IPS DF 4.7 (cell line): ENCODE results near the gene PRL.

Experiments
- DNase-seq: peaks from one replicate; pipeline ENCODE4 v3.0.0-alpha.2; 2013; ENCODE audit warnings: low spot score; ENCODE audit errors: extremely low read depth

Gene PRL

DNA sequence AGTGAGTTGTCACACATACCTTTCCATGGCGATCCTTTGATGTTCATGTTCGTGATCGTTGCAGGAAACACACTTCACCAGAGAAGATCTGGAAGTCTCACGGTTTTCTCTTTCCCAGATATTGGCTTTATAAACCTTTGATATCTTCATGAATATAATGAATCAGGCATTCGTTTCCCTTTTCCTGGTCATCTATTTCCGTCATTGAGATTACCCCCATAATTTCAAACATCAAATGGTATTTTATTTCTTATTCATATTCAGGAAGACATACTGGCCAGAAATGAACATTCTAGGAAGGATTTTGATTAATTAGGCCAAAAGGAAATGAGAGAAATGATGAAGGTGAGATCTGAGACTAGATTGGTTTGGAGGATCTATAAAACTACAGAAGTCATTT is at the start of gene PRL:
Gene PRL, minus strand, starts transcription at position 101 of the 400 bp plus-strand sequence. Its CDS starts 54 bp downstream, at position 47.
- no peak for DNase-seq

DNA sequence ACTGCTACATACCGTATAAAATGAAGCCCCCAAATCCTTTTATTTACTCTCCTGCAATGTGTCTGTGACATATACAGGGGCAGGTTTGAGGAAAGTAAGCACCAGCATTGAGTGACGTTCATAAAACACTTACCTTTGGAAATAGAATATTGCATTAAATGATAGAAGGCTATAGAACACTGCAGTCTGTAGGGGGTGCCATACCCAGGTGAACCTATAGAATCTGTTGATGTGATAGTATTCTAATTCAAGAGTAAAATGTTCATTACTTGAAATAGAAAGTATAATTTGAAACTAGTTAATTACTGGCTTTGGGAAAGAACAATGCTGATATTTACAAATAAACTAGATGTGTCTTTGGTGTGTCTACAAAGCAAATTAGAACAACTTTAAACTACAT is 47.0 kb upstream of the PRL start:
- no peak for DNase-seq

DNA sequence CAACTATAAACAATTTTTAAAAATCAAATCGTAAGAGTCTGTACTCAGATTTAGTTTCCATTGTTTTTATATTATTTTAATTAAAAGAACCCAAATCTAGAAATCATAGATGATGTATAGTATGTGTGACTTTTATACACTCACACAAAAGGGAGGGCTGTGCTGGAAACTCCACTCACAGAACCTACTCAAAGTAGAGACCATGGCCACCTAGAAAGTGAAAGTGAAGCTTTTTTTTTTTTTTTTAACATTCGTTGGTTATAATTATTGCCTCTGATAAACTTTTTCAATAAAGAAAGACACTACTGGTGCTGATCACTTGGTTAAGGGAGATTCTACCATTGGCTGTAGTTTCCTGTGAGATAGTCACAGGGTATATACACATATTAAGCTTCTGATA is 37.9 kb upstream of the PRL start:
- no peak for DNase-seq

DNA sequence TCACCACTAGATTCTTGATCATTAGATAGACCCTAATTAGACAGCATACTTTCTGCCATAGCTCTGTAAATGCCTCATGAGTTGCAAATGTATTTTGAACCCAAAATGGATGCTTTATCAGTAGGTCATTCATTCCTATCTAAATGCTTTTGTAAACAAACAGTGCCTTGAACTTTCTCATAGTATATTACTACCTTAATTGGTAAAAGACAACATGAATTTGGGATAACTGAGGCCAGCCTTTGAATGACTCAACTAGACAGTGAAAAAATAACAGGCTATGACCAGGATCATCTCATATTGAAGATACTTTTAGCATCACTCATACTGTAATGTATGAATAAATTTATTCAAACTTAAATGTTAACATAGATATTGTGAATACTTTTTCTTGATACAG is 37.0 kb upstream of the PRL start:
- DNase-seq = no peak

DNA sequence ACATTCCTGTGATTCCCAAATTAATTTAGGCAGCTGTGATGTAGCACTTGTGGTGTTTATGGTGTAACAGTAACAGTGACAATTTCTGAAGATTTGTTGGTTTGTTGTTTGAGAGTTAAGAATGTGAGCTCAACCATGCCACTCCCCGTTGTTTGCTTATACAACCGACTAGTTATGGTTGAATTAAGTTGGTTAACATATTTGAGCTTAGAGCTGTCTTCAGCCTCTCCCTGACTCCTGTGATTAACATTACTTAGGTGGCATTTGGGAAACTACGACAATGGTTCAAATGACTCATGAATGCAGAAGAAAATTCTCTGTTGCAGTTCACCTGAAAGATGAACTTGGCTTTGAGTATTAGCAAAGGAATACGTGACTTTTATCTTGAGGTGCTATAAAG is 35.9 kb upstream of the PRL start:
- DNase-seq = no peak

DNA sequence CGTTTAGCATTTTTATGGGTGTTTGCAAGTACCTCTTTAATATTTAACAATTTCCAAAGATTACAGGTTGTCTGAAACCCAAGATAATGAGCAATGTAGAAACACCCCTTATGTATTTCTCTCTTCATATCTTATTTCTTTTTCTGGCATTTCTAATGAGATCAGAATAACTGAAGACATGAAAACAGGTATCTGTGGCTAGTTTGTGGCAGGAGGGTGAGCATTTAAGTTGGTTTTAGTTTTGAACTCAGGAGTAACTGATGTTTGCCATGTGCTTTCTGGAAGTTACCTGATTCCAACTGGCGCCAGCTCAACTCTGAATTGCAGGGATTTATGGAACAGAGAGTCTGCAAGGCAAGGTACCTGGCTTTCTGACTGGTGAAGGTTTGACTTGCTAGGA is 35.4 kb upstream of the PRL start:
- DNase-seq = no peak

DNA sequence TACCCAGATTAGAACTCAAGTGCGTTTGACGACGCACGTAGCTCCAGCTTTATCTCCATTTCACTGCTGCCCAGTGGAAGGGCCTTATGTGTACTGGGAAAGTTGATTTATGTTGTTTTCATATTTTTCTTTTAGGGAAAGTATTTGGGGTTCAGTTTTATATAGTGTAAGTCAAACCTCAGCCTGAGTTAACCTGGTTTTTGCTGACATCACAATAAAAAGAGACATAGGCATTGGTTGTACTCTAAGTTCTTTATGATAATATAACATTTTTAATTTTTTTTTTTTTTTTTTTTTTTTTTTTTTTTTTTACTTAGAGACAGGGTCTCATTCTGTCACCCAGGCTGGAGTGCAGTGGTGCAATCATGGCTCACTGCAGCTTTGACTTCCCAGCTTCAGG is 34.1 kb upstream of the PRL start:
- DNase-seq = no peak

DNA sequence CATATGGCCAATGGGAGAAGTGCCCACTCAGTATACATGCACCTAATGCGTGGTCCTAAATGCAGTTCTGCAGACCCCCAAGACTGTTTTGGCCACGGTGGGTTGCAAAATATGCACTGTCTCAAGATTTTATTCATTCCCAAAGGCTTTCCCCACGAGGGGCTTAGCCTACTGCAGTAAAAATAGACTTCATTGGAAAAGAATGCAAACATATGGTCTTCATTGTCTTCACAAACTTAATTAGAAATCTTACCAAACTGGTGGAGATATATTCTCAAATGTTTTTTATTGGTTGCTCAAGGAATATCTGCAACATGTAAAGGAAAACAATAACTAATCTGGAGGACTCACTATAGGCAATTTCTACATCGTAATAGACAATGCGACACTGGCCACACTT is 31.6 kb upstream of the PRL start:
- DNase-seq = no peak

DNA sequence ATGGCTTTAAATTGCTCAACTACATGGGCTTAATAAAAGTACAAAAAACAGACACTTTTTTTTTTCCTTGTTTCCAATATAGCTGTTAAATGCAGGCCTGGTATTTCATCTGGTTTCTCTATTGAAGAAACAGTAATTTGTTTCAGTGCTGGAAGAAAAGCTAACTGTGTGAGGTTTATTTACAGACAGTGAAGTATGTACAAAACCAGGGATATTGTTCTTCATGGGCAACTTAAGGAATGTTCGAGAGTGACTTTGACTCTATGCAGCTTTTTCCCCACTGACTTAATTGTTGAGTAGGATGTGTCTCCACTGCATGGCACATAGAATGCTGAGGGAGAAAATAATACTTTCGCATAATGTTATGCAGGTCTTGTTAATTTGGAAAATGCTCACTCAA is 31.0 kb upstream of the PRL start:
- no peak for DNase-seq

DNA sequence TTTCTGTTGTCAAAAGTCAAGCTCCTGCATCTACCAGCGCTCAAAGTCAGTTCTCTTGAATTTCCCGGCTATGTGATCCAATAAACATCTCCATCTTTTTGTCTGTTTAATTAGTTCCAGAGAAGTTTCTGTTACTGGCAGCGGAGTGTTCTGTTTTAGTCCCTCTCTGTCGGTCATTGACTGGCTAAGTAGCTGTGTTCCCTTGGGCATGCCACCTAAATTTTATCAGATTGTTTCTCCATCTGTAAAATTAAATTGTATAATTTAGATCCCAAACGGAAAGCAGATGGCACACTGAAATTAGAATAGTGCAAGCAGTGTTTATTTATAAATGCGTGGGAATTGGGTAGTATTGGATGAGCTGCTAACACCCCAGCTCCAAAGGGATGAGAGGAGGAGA is 29.7 kb upstream of the PRL start:
- DNase-seq = no peak

DNA sequence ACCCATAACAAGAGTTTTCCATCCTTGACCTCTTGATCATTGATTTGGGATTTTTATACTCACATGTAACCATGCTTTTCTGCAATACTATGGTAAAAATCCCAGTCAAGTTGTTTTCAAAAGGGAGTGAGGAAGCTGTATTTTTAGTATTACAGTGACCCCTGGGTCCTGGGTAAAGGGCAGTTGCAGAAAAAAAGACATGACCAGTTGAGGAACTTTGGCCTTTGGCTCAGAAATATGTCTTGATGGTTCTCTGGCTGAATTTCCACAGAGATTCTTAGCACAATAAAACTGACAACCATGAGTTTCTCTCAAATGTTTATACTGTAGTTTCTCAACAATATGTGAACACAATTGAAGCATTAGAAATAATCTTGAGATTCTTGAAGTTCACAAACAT is 28.6 kb upstream of the PRL start:
- no peak for DNase-seq

DNA sequence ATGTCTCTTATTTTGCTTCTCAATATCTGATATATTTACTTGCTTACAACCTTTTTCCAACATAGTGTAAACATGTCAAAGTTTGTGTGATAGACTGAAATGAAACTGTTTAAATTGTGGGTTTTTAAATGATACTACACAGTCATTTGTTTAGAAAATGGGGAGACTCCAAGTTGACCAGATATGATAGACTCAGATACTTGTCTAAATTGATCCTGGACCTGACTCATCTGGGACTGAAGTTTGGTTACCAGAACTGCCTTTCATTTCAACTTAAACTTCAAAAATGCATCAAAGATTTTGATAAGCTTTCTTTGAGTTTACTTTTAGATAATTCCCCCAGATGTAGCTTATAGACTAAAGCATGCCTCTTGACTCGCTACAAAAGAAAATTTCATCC is 27.0 kb upstream of the PRL start:
- DNase-seq = no peak

DNA sequence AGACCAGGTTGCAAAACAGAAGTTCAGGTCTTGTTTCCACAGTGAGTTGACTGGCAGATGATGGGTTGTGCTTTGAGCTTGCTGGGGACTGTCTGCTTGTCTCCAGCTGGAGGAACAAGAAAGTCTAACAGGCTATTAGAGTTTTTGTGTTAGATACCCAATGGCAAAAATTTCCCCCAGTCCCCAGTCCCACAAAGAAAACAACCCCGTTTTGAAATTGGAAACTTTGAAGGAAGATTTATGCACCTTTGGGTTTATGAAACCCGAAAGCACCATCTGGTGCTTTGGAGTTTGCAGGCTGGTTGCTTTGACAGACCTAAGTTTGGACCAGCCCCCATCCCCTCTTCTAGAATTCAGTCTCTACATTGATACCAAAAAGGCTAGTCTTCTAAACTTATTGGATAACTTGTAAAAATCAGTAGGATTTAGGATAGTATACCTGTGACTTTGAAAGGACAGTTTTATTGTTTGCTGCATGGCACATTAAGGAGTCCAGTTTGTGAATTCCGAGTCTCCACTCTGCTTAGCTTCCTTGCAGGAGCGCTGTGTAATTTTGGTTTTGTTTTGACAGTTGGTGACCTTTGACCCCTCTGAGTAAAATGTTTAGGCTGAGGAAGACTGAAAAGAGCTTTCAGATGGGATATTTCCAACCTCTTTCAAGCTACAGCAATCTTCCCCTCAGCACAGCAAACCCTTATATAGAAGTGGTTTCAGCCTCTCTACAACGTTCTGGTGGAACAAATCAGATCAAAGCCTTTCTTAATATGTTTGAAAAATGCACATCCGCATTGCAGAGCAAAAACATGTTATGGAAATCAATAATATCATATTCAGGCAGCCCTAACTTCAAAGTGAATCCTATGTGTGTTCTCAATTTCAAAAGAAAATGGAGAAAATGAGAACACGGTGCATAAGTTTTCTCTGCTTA is 25.5 kb upstream of the PRL start:
- no peak for DNase-seq

DNA sequence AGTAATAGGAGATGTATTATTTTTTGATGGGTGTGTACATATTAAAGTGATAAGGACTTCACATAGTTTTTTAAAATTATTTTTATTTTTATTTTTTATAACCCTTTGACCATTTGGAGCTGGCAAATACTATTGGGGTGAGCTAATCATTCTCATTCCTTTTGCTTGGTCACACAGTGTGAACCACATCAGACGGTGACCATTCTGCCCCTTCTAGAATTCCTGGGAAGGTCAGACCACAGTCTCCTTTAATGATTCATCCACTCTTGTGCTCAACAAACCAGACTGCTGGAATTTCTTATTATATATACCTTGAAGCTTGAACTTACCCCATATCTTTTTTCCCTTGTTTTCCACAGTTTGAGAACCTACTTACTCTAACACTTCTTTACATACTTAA is 23.9 kb upstream of the PRL start:
- DNase-seq = no peak

DNA sequence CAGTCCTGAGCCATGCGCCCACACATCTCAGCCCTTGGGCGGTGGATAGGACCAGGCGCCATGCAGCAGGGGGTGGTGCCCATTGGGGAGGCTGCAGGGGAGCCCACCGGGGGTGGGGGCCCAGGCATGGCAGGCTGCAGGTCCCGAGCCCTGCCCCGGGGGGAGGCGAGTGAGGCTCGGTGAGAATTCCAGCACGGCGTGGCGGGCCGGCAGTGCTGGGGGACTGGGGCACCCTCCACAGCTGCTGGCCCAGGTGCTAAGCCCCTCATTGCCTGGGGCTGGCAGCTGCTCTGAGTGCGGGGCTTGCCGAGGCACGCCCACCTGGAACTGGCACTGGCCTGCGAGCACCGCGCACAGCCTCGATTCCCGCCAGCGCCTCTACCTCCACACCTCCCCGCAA is 21.6 kb upstream of the PRL start:
- DNase-seq = no peak

DNA sequence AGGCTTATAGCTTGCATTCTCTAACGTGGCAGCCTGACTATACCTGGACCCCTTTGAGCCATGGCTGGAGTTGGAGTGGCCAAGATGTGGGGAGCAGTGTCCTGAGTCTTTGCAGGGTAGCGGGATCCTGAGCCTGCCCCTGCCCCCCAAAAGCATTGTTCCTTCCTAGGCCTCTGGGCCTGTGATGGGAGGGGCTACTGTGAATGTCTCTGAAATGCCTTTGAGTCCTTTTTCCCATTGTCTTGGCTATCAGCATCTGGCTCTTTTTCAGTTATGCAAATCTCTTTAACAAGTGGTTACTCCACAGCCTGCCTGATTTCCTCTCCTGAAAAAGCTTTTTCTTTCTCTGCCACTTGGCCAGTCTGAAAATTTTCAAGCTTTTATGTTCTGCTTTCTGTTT is 17.0 kb upstream of the PRL start:
- DNase-seq = no peak

DNA sequence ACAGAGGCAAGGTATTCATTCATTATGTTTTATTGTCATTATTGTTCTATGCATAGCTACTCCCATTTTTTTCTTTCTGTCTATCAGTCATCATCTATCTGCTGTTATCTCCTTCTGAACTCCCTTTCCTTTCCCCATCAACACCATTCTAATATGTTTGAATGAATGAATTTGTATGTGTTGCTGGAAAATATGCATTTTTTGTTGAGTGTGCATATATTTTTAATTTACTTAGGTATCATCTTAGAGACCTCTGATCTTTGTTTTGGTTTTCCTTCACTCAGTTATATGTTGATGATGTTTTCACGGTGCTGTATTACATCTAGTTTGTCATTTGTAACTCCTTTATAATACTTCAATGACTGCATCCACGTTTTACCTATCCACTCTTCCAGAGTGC is 12.1 kb upstream of the PRL start:
- no peak for DNase-seq

DNA sequence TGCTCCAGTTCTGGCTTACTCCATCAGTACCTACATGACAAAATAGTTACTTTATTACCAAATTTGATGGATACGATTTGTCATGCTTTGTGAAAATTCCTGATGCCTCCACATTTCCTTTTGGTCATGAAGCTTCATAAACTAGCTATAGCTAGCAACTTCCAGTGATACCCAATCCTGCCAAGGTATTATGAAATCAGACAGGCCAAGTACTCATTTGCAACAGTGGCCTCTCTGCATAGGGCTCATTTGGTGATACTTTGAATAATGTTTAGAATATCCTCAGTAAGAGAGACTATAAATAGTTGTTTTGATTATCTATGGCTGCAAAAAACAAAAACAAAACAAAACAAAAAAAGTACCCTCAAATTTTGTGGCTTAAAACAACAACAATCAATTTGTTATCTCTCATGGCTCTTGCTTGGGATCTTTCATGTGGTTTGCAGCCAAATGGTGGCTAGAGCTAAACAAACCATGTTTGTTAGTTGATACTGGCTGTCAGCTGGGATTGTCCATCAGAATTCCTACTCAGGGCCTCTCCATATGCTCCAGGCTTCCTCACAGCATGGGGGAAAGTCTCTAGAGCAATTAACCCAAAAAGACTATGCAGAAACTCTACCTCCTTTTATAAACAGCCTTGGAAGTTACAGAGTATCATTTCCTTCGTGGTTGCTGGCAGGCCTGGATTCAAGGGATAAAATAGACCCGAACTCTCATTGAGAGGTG is 10.1 kb upstream of the PRL start:
- no peak for DNase-seq

DNA sequence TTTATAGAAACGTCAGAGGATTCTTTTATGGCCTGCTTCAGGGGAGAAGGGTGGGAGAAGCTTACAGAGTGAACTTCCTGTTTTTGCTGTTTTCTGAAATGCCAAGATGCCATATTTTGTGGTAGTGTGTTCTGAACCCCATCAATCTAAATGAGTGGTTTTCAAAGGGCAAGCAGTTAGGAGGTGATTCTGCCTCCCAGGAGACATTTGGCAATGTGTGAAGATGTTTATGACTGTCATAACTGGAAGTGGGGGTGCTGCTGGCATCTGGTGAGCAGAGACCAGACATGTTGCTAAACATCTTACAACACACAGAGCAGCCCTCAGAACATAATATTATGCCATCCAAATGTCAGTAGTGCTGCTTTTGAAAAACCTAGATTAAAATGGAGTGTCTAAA is 6.0 kb upstream of the PRL start:
- DNase-seq = no peak

DNA sequence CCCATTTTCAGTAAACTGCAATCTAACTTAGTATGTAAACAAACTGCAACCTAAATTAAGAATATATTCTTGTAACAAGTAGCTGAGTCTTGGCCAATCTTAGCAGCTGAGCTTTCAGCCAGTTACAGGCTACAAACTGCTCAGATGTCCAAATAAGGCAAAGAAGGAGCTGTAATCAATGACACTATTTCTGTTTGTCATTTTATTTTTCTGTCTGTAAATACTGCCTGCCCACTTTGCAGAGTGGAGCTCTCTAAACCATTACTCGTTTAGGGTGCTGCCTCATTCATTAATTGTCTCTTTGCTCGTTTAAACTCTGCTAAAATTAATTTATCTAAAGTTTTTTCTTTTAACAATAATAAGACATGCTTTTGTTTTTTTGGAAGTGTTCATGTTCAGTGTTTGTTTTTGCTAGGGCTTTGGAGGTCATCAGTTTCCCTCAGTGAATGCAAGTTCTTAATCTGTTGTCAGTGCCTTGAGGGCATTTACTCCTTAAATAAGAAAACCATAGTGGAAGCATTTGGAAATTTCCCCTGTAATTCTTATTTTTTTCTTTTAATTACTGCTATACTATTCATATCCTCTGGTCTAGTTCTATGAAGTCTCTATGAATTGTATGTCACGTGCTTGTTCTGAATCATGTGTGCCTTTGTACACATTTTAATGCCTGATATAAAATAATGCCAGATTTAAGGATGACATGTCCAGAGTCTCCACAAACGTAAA is 3.6 kb upstream of the PRL start:
- DNase-seq = no peak

DNA sequence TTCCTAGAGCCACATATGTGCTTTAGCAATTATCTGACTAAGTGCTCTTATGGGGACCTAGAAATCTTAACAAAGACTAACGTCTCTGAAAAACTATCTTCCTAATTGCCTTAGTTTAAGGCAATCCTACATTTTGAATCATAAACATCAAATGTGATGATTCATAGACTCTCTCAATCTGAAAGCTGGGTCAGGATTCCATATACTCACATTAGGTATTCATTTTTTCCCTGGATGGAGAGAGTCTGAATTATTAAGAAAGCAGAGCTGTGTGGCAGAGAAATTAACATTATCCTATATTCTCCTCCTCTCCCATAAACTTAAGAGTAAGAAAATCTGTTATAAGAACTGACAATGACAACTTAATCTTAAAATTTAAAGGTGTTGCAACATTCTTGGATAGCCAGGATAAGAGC is 1.6 kb upstream of the PRL start:
- no peak for DNase-seq

DNA sequence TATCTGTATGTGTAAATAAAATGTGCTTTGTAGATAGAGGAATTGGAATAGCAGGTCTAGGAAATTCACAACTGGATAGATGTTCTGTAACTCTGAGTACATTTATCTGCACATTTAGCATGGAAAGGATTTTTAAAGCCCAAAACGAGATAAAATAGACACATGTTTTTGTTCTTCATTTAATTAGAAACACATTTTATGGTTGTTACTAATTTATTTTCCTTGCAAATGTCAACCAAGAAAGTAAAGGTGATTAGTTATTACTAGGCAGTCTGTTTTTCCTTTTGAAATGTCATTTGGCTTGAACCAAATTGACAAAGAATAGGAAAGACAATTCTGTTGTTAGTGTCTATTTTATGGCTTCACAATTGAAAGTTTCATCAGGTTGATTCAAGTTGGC is 769 bp downstream of the PRL start:
- DNase-seq = no peak
